NOMO-1 (cell line): ENCODE results near the gene GTSF1L.
A peak's percentile ranks its signal among the peaks of the same experiment; 100 is the strongest.

Experiments
- DNase-seq, 2 experiments: peaks; one replicate each; lab custom pipeline; 2025; ENCODE audit not compliant: unreplicated experiment in 2 of 2; lab: John Stamatoyannopoulos, UW

GTSF1L gene

GRCh38 chr20:43717616-43717995, 9.2 kb downstream of the GTSF1L start:
- DNase-seq = no peak

GRCh38 chr20:43716757-43717615, 9.8 kb downstream of the GTSF1L start:
- no peak for DNase-seq

- DNase-seq = no peak
These were observed 10.7 kb downstream of the GTSF1L start for GRCh38 chr20:43716123-43716522.

- no peak for DNase-seq
These were observed 11.3 kb downstream of the GTSF1L start for GRCh38 chr20:43715511-43715910.

- no peak for DNase-seq
These were observed 11.8 kb downstream of the GTSF1L start for GRCh38 chr20:43715044-43715443.

GRCh38 chr20:43711098-43711654, 15.6 kb downstream of the GTSF1L start:
- DNase-seq = no peak

- no peak for DNase-seq
These were observed 16.3 kb downstream of the GTSF1L start for GRCh38 chr20:43710370-43711044.

GRCh38 chr20:43702502-43702901, 24.3 kb downstream of the GTSF1L start:
- no peak for DNase-seq

- DNase-seq = no peak
These were observed 26.2 kb downstream of the GTSF1L start for GRCh38 chr20:43700627-43701026.

- no peak for DNase-seq
These were observed 26.7 kb downstream of the GTSF1L start for GRCh38 chr20:43699941-43700565.

GRCh38 chr20:43695571-43695970, 31.2 kb downstream of the GTSF1L start:
- DNase-seq = no peak

GRCh38 chr20:43694763-43695162, 32.0 kb downstream of the GTSF1L start:
- no peak for DNase-seq

GRCh38 chr20:43691928-43692524, 34.8 kb downstream of the GTSF1L start:
- peak; percentile 23 to 47 for DNase-seq

GRCh38 chr20:43690943-43691598, 35.7 kb downstream of the GTSF1L start:
- DNase-seq = no peak

- DNase-seq = no peak
These were observed 37.6 kb downstream of the GTSF1L start for GRCh38 chr20:43689165-43689564.

- no peak for DNase-seq
These were observed 40.0 kb downstream of the GTSF1L start for GRCh38 chr20:43686820-43687219.

GRCh38 chr20:43682446-43682845, 44.4 kb downstream of the GTSF1L start:
- DNase-seq = no peak

GRCh38 chr20:43681991-43682410, 44.8 kb downstream of the GTSF1L start:
- DNase-seq = no peak

- DNase-seq = no peak
These were observed 45.3 kb downstream of the GTSF1L start for GRCh38 chr20:43681468-43681942.

GRCh38 chr20:43680981-43681380, 45.8 kb downstream of the GTSF1L start:
- DNase-seq = no peak
